H9 (cell line): ENCODE results near the gene TMEM63A. TPM values are rescaled to one million over a fixed set of nuclear protein-coding genes. Genes with fewer than 3 reads are reported as not detected.

Experiments used
- DNase-seq: peaks from one replicate; pipeline ENCODE4 v3.0.0-alpha.2; 2017
- H2AFZ ChIP-seq: one replicate; pipeline ENCODE4 v1.6.1; 2013; ENCODE audit warnings: mild to moderate bottlenecking, low read length, control low read depth, moderate library complexity
- H2AK5ac ChIP-seq: 2 replicates; pipeline ENCODE4 v1.6.1; 2013; ENCODE audit warnings: low read length, control low read depth, mixed read lengths; ENCODE audit not compliant: insufficient read length
- H2BK120ac ChIP-seq: one replicate; pipeline ENCODE4 v1.6.1; 2013; ENCODE audit warnings: low read depth, mild to moderate bottlenecking, low read length, control low read depth, inconsistent platforms; ENCODE audit not compliant: poor library complexity, severe bottlenecking
- H2BK12ac ChIP-seq: 2 replicates; pipeline ENCODE4 v1.6.1; 2013; ENCODE audit warnings: low read length, control low read depth, mixed read lengths, low read depth; ENCODE audit not compliant: insufficient read length
- H2BK15ac ChIP-seq: 2 replicates; pipeline ENCODE4 v1.6.1; 2013; ENCODE audit warnings: low read depth, low read length, control low read depth
- H2BK20ac ChIP-seq: one replicate; pipeline ENCODE4 v1.6.1; 2013; ENCODE audit warnings: low read depth, mild to moderate bottlenecking, low read length, control low read depth, inconsistent platforms; ENCODE audit not compliant: poor library complexity, severe bottlenecking
- H2BK5ac ChIP-seq: 2 replicates; pipeline ENCODE4 v1.6.1; 2013; ENCODE audit warnings: low read length, control low read depth, mixed read lengths; ENCODE audit not compliant: insufficient read length
- H3K14ac ChIP-seq: 2 replicates; pipeline ENCODE4 v1.6.1; 2013; ENCODE audit warnings: low read length, control low read depth; ENCODE audit not compliant: insufficient read depth
- H3K18ac ChIP-seq: 2 replicates; pipeline ENCODE4 v1.6.1; 2013; ENCODE audit warnings: low read depth, mild to moderate bottlenecking, mixed read lengths, low read length, control low read depth; ENCODE audit not compliant: insufficient read length
- H3K23ac ChIP-seq: 2 replicates; pipeline ENCODE4 v1.6.1; 2013; ENCODE audit warnings: low read length, control low read depth, mixed read lengths, low read depth; ENCODE audit not compliant: insufficient read length
- H3K23me2 ChIP-seq: 2 replicates; pipeline ENCODE4 v1.6.1; 2013; ENCODE audit warnings: low read depth, mild to moderate bottlenecking, mixed read lengths, low read length, control low read depth; ENCODE audit not compliant: insufficient read length, poor library complexity, severe bottlenecking
- H3K27ac ChIP-seq: 2 replicates; pipeline ENCODE4 v1.5.1; 2013; ENCODE audit warnings: low read length, control low read depth, mixed read lengths, low read depth; ENCODE audit not compliant: insufficient read length
- H3K27me3 ChIP-seq: 2 replicates; pipeline ENCODE4 v1.6.1; 2013; ENCODE audit warnings: low read length, control low read depth, inconsistent platforms; ENCODE audit not compliant: insufficient read depth
- H3K4ac ChIP-seq: 2 replicates; pipeline ENCODE4 v1.6.1; 2013; ENCODE audit warnings: low read depth, mild to moderate bottlenecking, control low read depth, inconsistent platforms, low read length, moderate library complexity
- H3K4me1 ChIP-seq: 2 replicates; pipeline ENCODE4 v1.6.1; 2013; ENCODE audit warnings: low read length, control low read depth, inconsistent platforms; ENCODE audit not compliant: insufficient read depth
- H3K4me2 ChIP-seq: 2 replicates; pipeline ENCODE4 v1.6.1; 2013; ENCODE audit warnings: low read length, control low read depth, mixed read lengths; ENCODE audit not compliant: insufficient read length, insufficient read depth
- H3K56ac ChIP-seq: 2 replicates; pipeline ENCODE4 v1.6.1; 2013; ENCODE audit warnings: low read depth, mild to moderate bottlenecking, mixed read lengths, low read length, control low read depth; ENCODE audit not compliant: insufficient read length
- H3K79me1 ChIP-seq: 2 replicates; pipeline ENCODE4 v1.6.1; 2013; ENCODE audit warnings: low read depth, mild to moderate bottlenecking, moderate library complexity, low read length, control low read depth, inconsistent platforms; ENCODE audit not compliant: insufficient read depth, poor library complexity, severe bottlenecking
- H3K79me2 ChIP-seq: 2 replicates; pipeline ENCODE4 v1.6.1; 2013; ENCODE audit warnings: low read length, control low read depth, inconsistent platforms; ENCODE audit not compliant: insufficient read depth
- H3K9ac ChIP-seq: 2 replicates; pipeline ENCODE4 v1.6.1; 2013; ENCODE audit warnings: low read length, control low read depth, mixed read lengths; ENCODE audit not compliant: insufficient read length; ENCODE audit errors: extremely low read depth
- H3K9me3 ChIP-seq: one replicate; pipeline ENCODE4 v1.6.1; 2013; ENCODE audit warnings: low read depth, low read length, inconsistent platforms; ENCODE audit not compliant: control insufficient read depth
- H3T11ph ChIP-seq: one replicate; pipeline ENCODE4 v1.6.1; 2013; ENCODE audit warnings: mild to moderate bottlenecking, low read length, control low read depth, inconsistent platforms
- H4K20me1 ChIP-seq: one replicate; pipeline ENCODE4 v1.6.1; 2013; ENCODE audit not compliant: control insufficient read depth, insufficient read length, insufficient read depth
- H4K5ac ChIP-seq: 2 replicates; pipeline ENCODE4 v1.6.1; 2013; ENCODE audit warnings: low read depth, mild to moderate bottlenecking, mixed read lengths, low read length, control low read depth; ENCODE audit not compliant: insufficient read length
- H4K8ac ChIP-seq: replicated peaks from 2 replicates; pipeline ENCODE4 v1.6.1; 2013; ENCODE audit warnings: low read length, control low read depth, mixed read lengths, low read depth; ENCODE audit not compliant: insufficient read length
- H4K91ac ChIP-seq: 2 replicates; pipeline ENCODE4 v1.6.1; 2013; ENCODE audit warnings: low read depth, mild to moderate bottlenecking, moderate library complexity, mixed read lengths, low read length, control low read depth; ENCODE audit not compliant: insufficient read length
- H3K27ac Mint-ChIP-seq, 3 experiments: 2 replicates in 2 of 3; 3 replicates in 1 of 3; pipeline ENCODE4 v1.8.0; 2020 to 2021; ENCODE audit warnings: mixed read lengths in 3 of 3, mild to moderate bottlenecking in 1 of 3, moderate library complexity in 1 of 3
- H3K27me3 Mint-ChIP-seq: 2 replicates; pipeline ENCODE4 v1.8.0; 2021; ENCODE audit warnings: low read depth, mild to moderate bottlenecking, moderate library complexity, mixed read lengths
- H3K36me3 Mint-ChIP-seq, 3 experiments: 2 replicates in 2 of 3; 3 replicates in 1 of 3; pipeline ENCODE4 v1.8.0; 2020 to 2021; ENCODE audit warnings: low read depth in 3 of 3, mixed read lengths in 3 of 3; ENCODE audit not compliant: insufficient read depth in 1 of 3
- H3K4me1 Mint-ChIP-seq, 2 experiments: 2 replicates each; pipeline ENCODE4 v1.8.0; 2020; ENCODE audit warnings: mixed read lengths in 2 of 2
- H3K4me3 Mint-ChIP-seq, 2 experiments: 2 replicates in 1 of 2; 3 replicates in 1 of 2; pipeline ENCODE4 v1.8.0; 2020 to 2021; ENCODE audit warnings: mild to moderate bottlenecking in 2 of 2, mixed read lengths in 2 of 2, moderate library complexity in 1 of 2
- H3K9me3 Mint-ChIP-seq, 2 experiments: 2 replicates in 1 of 2; 3 replicates in 1 of 2; pipeline ENCODE4 v1.8.0; 2020; ENCODE audit warnings: mild to moderate bottlenecking in 2 of 2, mixed read lengths in 2 of 2, moderate library complexity in 1 of 2
- CTCF ChIP-seq: fragments of 200-600 bp; sonication (generic); conservative IDR thresholded peaks from 3 replicates; pipeline ENCODE4 v1.8.0; 2021; ENCODE audit warnings: antibody characterized with exemption, mild to moderate bottlenecking
- WGBS: extraction: QIAGEN DNeasy Blood & Tissue Kit; methylation state at CpG from one replicate; pipeline ENCODE4 v1.1.7; 2013; ENCODE audit warnings: missing lambda C conversion rate, low lambda C conversion rate, mixed read lengths; ENCODE audit not compliant: insufficient read length; ENCODE audit errors: extremely low coverage; 5-methylcytosine and 5-hydroxymethylcytosine counted together
- total RNA-seq: library from RNA; stranded (reverse); gene quantifications from 2 replicates; pipeline ENCODE4 v1.2.1, GENCODE V29; 2021

TMEM63A gene
- total RNA-seq, 1 experiment from 2014 or later, result 75.7 TPM

GRCh38 chr1:225872075-225872430, 10.1 kb downstream of the TMEM63A start:
- peak overlapping the region in 2 of 3 experiments; percentile 66 to 93; a peak in 4 of 7 replicates for H3K27ac Mint-ChIP-seq
- H3K4me3 Mint-ChIP-seq, result no peak overlapping the region
- no peak for DNase-seq
- no peak overlapping the region for H3K27ac ChIP-seq
- no peak overlapping the region for H3K14ac ChIP-seq
- H3K18ac ChIP-seq, result no peak overlapping the region
- no peaks in the 10 kb centered on the region; the same call in 1 of the 2 replicates for H3K4me1 ChIP-seq
- H3K27me3 ChIP-seq, result no peaks in the 10 kb centered on the region
- H2BK20ac ChIP-seq, result no peak overlapping the region
- H3K4me1 Mint-ChIP-seq, result peaks cover 19 to 24% of the 10 kb centered on the region in 2 experiments
- no peak overlapping the region for H4K5ac ChIP-seq
- TF ChIP-seq CTCF, result no peak
- H3K27me3 Mint-ChIP-seq, result no peaks in the 10 kb centered on the region
- H3K79me1 ChIP-seq, result no peaks in the 10 kb centered on the region
- H4K91ac ChIP-seq, result no peak overlapping the region
- H3K4ac ChIP-seq, result no peak overlapping the region
- no peaks in the 10 kb centered on the region for H3K23me2 ChIP-seq
- H3K23ac ChIP-seq, result no peak overlapping the region
- no peak overlapping the region for H2AK5ac ChIP-seq
- H3K9me3 Mint-ChIP-seq, result no peaks in the 10 kb centered on the region
- H4K20me1 ChIP-seq, result no peaks in the 10 kb centered on the region
- no CpG with 5 or more reads among the region's 3 CpGs for WGBS
- H2BK120ac ChIP-seq, result no peak overlapping the region
- no peak overlapping the region for H3K4me2 ChIP-seq
- H2BK15ac ChIP-seq, result no peak overlapping the region
- H2BK5ac ChIP-seq, result no peak overlapping the region
- no peak overlapping the region for H3K9ac ChIP-seq
- no peak overlapping the region for H3K56ac ChIP-seq
- no peaks in the 10 kb centered on the region for H3K79me2 ChIP-seq
- no peak overlapping the region for H2AFZ ChIP-seq
- no peak overlapping the region for H3T11ph ChIP-seq
- H4K8ac ChIP-seq, result no peak overlapping the region
- no peak overlapping the region for H2BK12ac ChIP-seq
- peaks cover 45 to 86% (median 51%) of the 10 kb centered on the region in 3 experiments; a peak in 6 of 7 replicates for H3K36me3 Mint-ChIP-seq
- no peaks in the 10 kb centered on the region for H3K9me3 ChIP-seq
